GM12878 (cell line): ENCODE results near the gene BAZ1B. TPM values are rescaled to one million over a fixed set of nuclear protein-coding genes. Genes with fewer than 3 reads are reported as not detected.

Source experiments
- ATAC-seq: fragments of 200-7000 bp; cut with Tn5 transposase; 3 replicates; pipeline ENCODE4 v1.9.1; 2020; ENCODE audit warnings: mild to moderate bottlenecking, moderate library complexity
- BruUV-seq: library from RNA; stranded (reverse); fragments of 400-500 nt; replicated peaks from 2 replicates; lab custom pipeline; 2021; lab: Mats Ljungman, UMichigan
- CTCF ChIA-PET: fragments of 300-600 bp; sonication (Branson Sonifier 250); formaldehyde crosslinking; extraction: SDS; loops from one replicate; lab custom pipeline; 2021; ENCODE audit warnings: inconsistent platforms; lab: Yijun Ruan, JAX
- POLR2A ChIA-PET: fragments of 350-600 bp; formaldehyde crosslinking; extraction: SDS; loops from one replicate; lab custom pipeline; 2021; ENCODE audit warnings: inconsistent platforms; lab: Charles Lee
- RAD21 ChIA-PET: fragments of 300-600 bp; sonication (Branson Sonifier 250); formaldehyde crosslinking; loops from one replicate; lab custom pipeline; 2023; ENCODE audit warnings: antibody characterized with exemption; ENCODE audit not compliant: unreplicated experiment; lab: Charles Lee
- SMC1A ChIA-PET: fragments of 300-600 bp; sonication (Branson Sonifier 250); formaldehyde crosslinking; loops from one replicate; lab custom pipeline; 2023; ENCODE audit not compliant: unreplicated experiment, uncharacterized antibody; lab: Charles Lee
- DNase-seq: peaks from one replicate; pipeline ENCODE4 v3.0.0-alpha.2; 2011; ENCODE audit warnings: low read depth, low spot score
- FAIRE-seq: peaks from 3 replicates; lab custom pipeline; 2011; peaks lifted over from hg19 to GRCh38; lab: Jason Lieb, UNC
- H2AFZ ChIP-seq: 2 replicates; pipeline ENCODE4 v1.6.0; 2011; ENCODE audit warnings: low read depth, low read length, control low read depth; ENCODE audit not compliant: control insufficient read depth
- H3K27ac ChIP-seq: 2 replicates; pipeline ENCODE4 v1.5.1; 2011; ENCODE audit warnings: control low read depth; ENCODE audit not compliant: control insufficient read depth, insufficient read depth
- H3K27me3 ChIP-seq, 2 experiments: replicated peaks in 1 of 2; 2 replicates each; pipeline versions ENCODE4 v1.6.0 to v1.6.1; 2011; ENCODE audit warnings: low read length in 1 of 2; ENCODE audit not compliant: control insufficient read depth in 2 of 2, insufficient read depth in 2 of 2
- H3K36me3 ChIP-seq, 2 experiments: 2 replicates each; pipeline ENCODE4 v1.5.1; 2011; ENCODE audit warnings: low read length in 1 of 2; ENCODE audit not compliant: control insufficient read depth in 2 of 2, insufficient read depth in 2 of 2
- H3K4me1 ChIP-seq: 2 replicates; pipeline ENCODE4 v1.6.1; 2011; ENCODE audit warnings: mild to moderate bottlenecking, low read length, moderate library complexity, mixed read lengths; ENCODE audit not compliant: control insufficient read depth, insufficient read depth
- H3K4me2 ChIP-seq: 2 replicates; pipeline ENCODE4 v1.6.0; 2011; ENCODE audit warnings: control low read depth; ENCODE audit not compliant: control insufficient read depth, insufficient read depth
- H3K4me3 ChIP-seq: fragments of 200-600 bp; sonication (generic); 2 replicates; pipeline ENCODE4 v1.5.1; 2016
- H3K79me2 ChIP-seq: 2 replicates; pipeline ENCODE4 v1.6.0; 2011; ENCODE audit warnings: low read length; ENCODE audit not compliant: control insufficient read depth, insufficient read depth
- H3K9ac ChIP-seq: 2 replicates; pipeline ENCODE4 v1.8.0; 2011; ENCODE audit warnings: low read length, control low read depth, mixed read lengths; ENCODE audit not compliant: control insufficient read depth, insufficient read depth
- H3K9me3 ChIP-seq: replicated peaks from 3 replicates; pipeline ENCODE4 v1.5.1; 2011; ENCODE audit warnings: mild to moderate bottlenecking, low read length; ENCODE audit not compliant: control insufficient read depth, insufficient read depth
- H4K20me1 ChIP-seq: 2 replicates; pipeline ENCODE4 v1.6.0; 2011; ENCODE audit not compliant: control insufficient read depth, insufficient read depth
- BACH1 ChIP-seq: fragments of 450-650 bp; IDR thresholded peaks from 2 replicates; pipeline ENCODE4 v1.6.1; 2017; ENCODE audit warnings: mild to moderate bottlenecking, borderline replicate concordance
- BHLHE40 ChIP-seq, 2 experiments: fragments of 450-650 bp in 1 of 2; IDR thresholded peaks; 2 replicates each; pipeline ENCODE4 v1.6.1; 2011 to 2017; ENCODE audit warnings: low read depth in 2 of 2, borderline replicate concordance in 1 of 2, improper control_type of control experiment in 1 of 2, low read length in 1 of 2, mild to moderate bottlenecking in 1 of 2
- CHD1 ChIP-seq: IDR thresholded peaks from 2 replicates; pipeline ENCODE4 v1.6.1; 2012; ENCODE audit warnings: low read depth, low read length, improper control_type of control experiment
- CTCF ChIP-seq, 3 experiments: IDR thresholded peaks in 2 of 3; conservative IDR thresholded peaks in 1 of 3; 2 replicates each; pipeline ENCODE4 v1.5.1; 2011; ENCODE audit warnings: low read depth in 3 of 3, low read length in 3 of 3, mild to moderate bottlenecking in 3 of 3, control low read depth in 2 of 3, moderate library complexity in 2 of 3, inconsistent platforms in 1 of 3, mixed read lengths in 1 of 3; ENCODE audit not compliant: control insufficient read depth in 2 of 3, insufficient read depth in 1 of 3; ENCODE audit errors: extremely low read depth in 1 of 3
- ESRRA ChIP-seq: IDR thresholded peaks from 2 replicates; pipeline ENCODE4 v1.6.1; 2012; ENCODE audit warnings: mild to moderate bottlenecking, low read length, improper control_type of control experiment
- FOS ChIP-seq: IDR thresholded peaks from 3 replicates; pipeline ENCODE4 v1.6.1; 2011; ENCODE audit warnings: borderline replicate concordance; ENCODE audit not compliant: insufficient read length; ENCODE audit errors: extremely low read depth
- FOXK2 ChIP-seq: fragments of 450-650 bp; IDR thresholded peaks from 2 replicates; pipeline ENCODE4 v1.6.1; 2017; ENCODE audit warnings: mild to moderate bottlenecking, moderate library complexity
- JUND ChIP-seq: IDR thresholded peaks from 2 replicates; pipeline ENCODE4 v1.6.1; 2012; ENCODE audit warnings: low read depth, mild to moderate bottlenecking, low read length, improper control_type of control experiment, moderate library complexity
- KLF5 ChIP-seq: fragments of 450-650 bp; IDR thresholded peaks from 2 replicates; pipeline ENCODE4 v1.6.1; 2014; ENCODE audit warnings: mild to moderate bottlenecking; ENCODE audit not compliant: partially characterized antibody
- LARP7 ChIP-seq: fragments of 450-650 bp; IDR thresholded peaks from 2 replicates; pipeline ENCODE4 v1.6.1; 2017; ENCODE audit warnings: mild to moderate bottlenecking
- MEF2A ChIP-seq: IDR thresholded peaks from 2 replicates; pipeline ENCODE4 v1.6.1; 2011; ENCODE audit warnings: low read depth, mild to moderate bottlenecking, low read length, moderate library complexity; ENCODE audit not compliant: insufficient read depth
- MEF2B ChIP-seq: fragments of 450-650 bp; IDR thresholded peaks from 2 replicates; pipeline ENCODE4 v1.6.1; 2018; ENCODE audit warnings: mild to moderate bottlenecking, moderate library complexity; ENCODE audit not compliant: partially characterized antibody, poor library complexity, severe bottlenecking
- MTA3 ChIP-seq: IDR thresholded peaks from 2 replicates; pipeline ENCODE4 v1.6.1; 2012; ENCODE audit warnings: low read length, inconsistent platforms, borderline replicate concordance
- POLR2A ChIP-seq: IDR thresholded peaks from 2 replicates; pipeline ENCODE4 v1.6.1; 2011; ENCODE audit warnings: low read depth, mild to moderate bottlenecking, low read length
- POLR2AphosphoS5 ChIP-seq: IDR thresholded peaks from 2 replicates; pipeline ENCODE4 v1.6.1; 2011; ENCODE audit warnings: mild to moderate bottlenecking, low read length, inconsistent platforms
- RFX5 ChIP-seq: IDR thresholded peaks from 2 replicates; pipeline ENCODE4 v1.6.1; 2011; ENCODE audit warnings: low read depth, low read length, improper control_type of control experiment
- SREBF2 ChIP-seq: IDR thresholded peaks from 2 replicates; pipeline ENCODE4 v1.6.1; 2012; ENCODE audit warnings: mild to moderate bottlenecking, low read length
- YBX1 ChIP-seq: fragments of 450-650 bp; IDR thresholded peaks from 2 replicates; pipeline ENCODE4 v1.6.1; 2016; ENCODE audit warnings: antibody characterized with exemption
- ZNF24 ChIP-seq: fragments of 450-650 bp; IDR thresholded peaks from 2 replicates; pipeline ENCODE4 v1.6.1; 2017; ENCODE audit warnings: antibody characterized with exemption, mild to moderate bottlenecking
- ZNF592 ChIP-seq: fragments of 450-650 bp; IDR thresholded peaks from 2 replicates; pipeline ENCODE4 v1.6.1; 2017; ENCODE audit warnings: mild to moderate bottlenecking, moderate library complexity
- WGBS: methylation state at CpG from one replicate; pipeline ENCODE4 v1.1.6; 2016; ENCODE audit warnings: low lambda C conversion rate; ENCODE audit not compliant: insufficient replicate concordance, insufficient coverage; ENCODE audit errors: missing lambda C conversion rate; 5-methylcytosine and 5-hydroxymethylcytosine counted together
- in situ Hi-C: fragments of 300-500 bp; cut with MboI; formaldehyde crosslinking; loops from 9 replicates; pipeline ENCODE4 v1.14.3; 2018; ENCODE audit warnings: mixed read lengths
- intact Hi-C: fragments of 100-400 bp; cut with micrococcal nuclease; formaldehyde crosslinking; loops from one replicate; pipeline ENCODE4 v1.14.2; 2022; ENCODE audit not compliant: unreplicated experiment
- polyA plus RNA-seq, 11 experiments: library from polyadenylated mRNA; depleted of rRNA in 4 of 11; unstranded in 6 of 11; stranded (reverse) in 5 of 11; fragments of >200 nt; fragmentation: Nextera tagmentation in 4 of 11; fragmentation: Illumina TruSeq in 1 of 11; extraction: Ambion mirVana in 4 of 11; extraction: Trizol in 1 of 11; gene quantifications; 1 replicate in 1 of 11; 2 replicates in 10 of 11; pipeline versions ENCODE4 v1.2.1 to v1.2.3, GENCODE V29; 2011 to 2016; ENCODE audit warnings: inconsistent platforms in 2 of 11, missing spikeins in 2 of 11, low read depth in 1 of 11
- total RNA-seq, 4 experiments: library from RNA; depleted of rRNA in 3 of 4; stranded (reverse); fragments of >200 nt in 3 of 4; fragmentation: Illumina TruSeq in 1 of 4; extraction: Trizol in 1 of 4; gene quantifications; 2 replicates each; pipeline versions ENCODE4 v1.2.1 to v1.2.3, GENCODE V29; 2013 to 2021

BAZ1B gene
- total and polyA plus RNA-seq, 10 of the 15 experiments (the other 5 are each of a cell fraction or from before 2014, with no cell fraction given), result 14.0 to 77.4 (median 36.2) TPM

DNA sequence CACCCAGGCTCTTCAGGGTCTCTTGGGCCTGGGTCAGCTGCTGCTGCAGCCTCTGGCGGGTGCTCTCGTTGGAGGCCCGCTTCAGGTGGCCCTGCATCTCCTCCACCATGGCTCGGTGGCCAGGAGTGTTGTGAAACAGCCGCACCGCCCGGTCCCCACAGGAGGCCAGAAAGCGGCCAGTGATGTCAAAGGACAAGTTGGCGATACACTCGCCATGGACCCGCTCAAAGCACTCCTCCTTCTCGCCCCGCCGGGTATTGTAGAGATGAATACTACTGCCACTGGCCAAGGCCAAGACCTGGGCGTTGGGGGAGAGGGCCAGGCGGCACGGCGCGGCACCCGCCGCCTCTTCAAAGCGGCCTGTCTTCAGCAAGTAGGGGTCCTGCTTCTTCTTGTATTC is 48.4 kb upstream of the BAZ1B start:
- RAD21 ChIA-PET, result no interaction called here
- no peak overlapping the region for H3K4me3 ChIP-seq
- DNase-seq (no peak), ATAC-seq (no peak), FAIRE-seq (no peak)
- H3K4me2 ChIP-seq, result no peak overlapping the region
- in situ Hi-C loops (no loop called here), intact Hi-C loops (no loop called here)
- no peaks in the 10 kb centered on the region for H3K79me2 ChIP-seq
- SMC1A ChIA-PET, result no interaction called here
- H2AFZ ChIP-seq, result no peak overlapping the region
- TF ChIP-seq RFX5 (no peak), ESRRA (no peak), CTCF (IDR thresholded peaks at IDR 0.05 in 2 of 3, conservative IDR thresholded peaks at IDR 0.05 in 1 of 3; ENCODE audit: control insufficient read depth in 2 of 3, extremely low read depth in 1 of 3, insufficient read depth in 1 of 3, low read depth in 3 of 3, low read length in 3 of 3) (no peak), MEF2A (no peak), BACH1 (no peak), MEF2B (no peak), CHD1 (no peak), MTA3 (no peak), ZNF24 (no peak), JUND (no peak), KLF5 (no peak), LARP7 (no peak), FOXK2 (no peak), YBX1 (no peak), FOS (no peak), SREBF2 (no peak), POLR2A (no peak), POLR2AphosphoS5 (no peak), BHLHE40 (IDR thresholded peaks at IDR 0.05; ENCODE audit: borderline replicate concordance in 1 of 2, low read depth in 2 of 2, low read length in 1 of 2) (no peak), ZNF592 (no peak)
- H3K36me3 ChIP-seq, result peaks cover 10 to 13% of the 10 kb centered on the region in 2 experiments; a peak in 3 of 4 replicates
- no peaks in the 10 kb centered on the region for H4K20me1 ChIP-seq
- BruUV-seq, result no TSS peak
- CTCF ChIA-PET, result no interaction called here
- POLR2A ChIA-PET, result no interaction called here
- H3K9ac ChIP-seq, result no peak overlapping the region
- H3K27me3 ChIP-seq, result no peaks in the 10 kb centered on the region
- WGBS, result over 99% methylated on average over 22 of the region's 22 CpGs
- no peak overlapping the region for H3K27ac ChIP-seq
- no peaks in the 10 kb centered on the region for H3K9me3 ChIP-seq
- no peaks in the 10 kb centered on the region for H3K4me1 ChIP-seq
